ENCODE results near the gene ARHGAP40. TPM values are rescaled to one million over a fixed set of nuclear protein-coding genes. Genes with fewer than 3 reads are reported as not detected.

The ARHGAP40 gene
- total and polyA plus RNA-seq, 10 donors = 0.03 TPM; not detected in 9

GRCh38 chr20:38664284-38664683, 62.7 kb downstream of the ARHGAP40 start:
- Histone ChIP-seq H3K9me3 (peaks cover 0 to 9% (median 0%) of the 10 kb centered on the region in 8 donors), H3K36me3 (no peaks in the 10 kb centered on the region), H3K27ac (no peak overlapping the region), H3K4me1 (no peaks in the 10 kb centered on the region), H3K27me3 (replicated peaks in 1 of 7) (peaks cover 0 to 71% (median 5%) of the 10 kb centered on the region in 7 donors), H3K4me3 (no peak overlapping the region)
- intact Hi-C loops (cut with DNase I; ENCODE audit: low total_unique reads) = no loop called here
- WGBS, 5 donors = 70 to 84% (median 83%) methylated on average over 2 of the region's 2 CpGs
- no peak for TF ChIP-seq POLR2A (IDR thresholded peaks at IDR 0.05)
- TF ChIP-seq POLR2AphosphoS5 (IDR thresholded peaks at IDR 0.05) = no peak
- no peak for TF ChIP-seq CTCF (IDR thresholded peaks at IDR 0.05 in 8 of 11, conservative IDR thresholded peaks at IDR 0.05 in 3 of 11)
- DNase-seq = no peak

- intact Hi-C loops (cut with DNase I; ENCODE audit: low total_unique reads) = no loop called here
- no peak for DNase-seq
These were observed 63.5 kb downstream of the ARHGAP40 start for GRCh38 chr20:38665094-38665493.

DNA sequence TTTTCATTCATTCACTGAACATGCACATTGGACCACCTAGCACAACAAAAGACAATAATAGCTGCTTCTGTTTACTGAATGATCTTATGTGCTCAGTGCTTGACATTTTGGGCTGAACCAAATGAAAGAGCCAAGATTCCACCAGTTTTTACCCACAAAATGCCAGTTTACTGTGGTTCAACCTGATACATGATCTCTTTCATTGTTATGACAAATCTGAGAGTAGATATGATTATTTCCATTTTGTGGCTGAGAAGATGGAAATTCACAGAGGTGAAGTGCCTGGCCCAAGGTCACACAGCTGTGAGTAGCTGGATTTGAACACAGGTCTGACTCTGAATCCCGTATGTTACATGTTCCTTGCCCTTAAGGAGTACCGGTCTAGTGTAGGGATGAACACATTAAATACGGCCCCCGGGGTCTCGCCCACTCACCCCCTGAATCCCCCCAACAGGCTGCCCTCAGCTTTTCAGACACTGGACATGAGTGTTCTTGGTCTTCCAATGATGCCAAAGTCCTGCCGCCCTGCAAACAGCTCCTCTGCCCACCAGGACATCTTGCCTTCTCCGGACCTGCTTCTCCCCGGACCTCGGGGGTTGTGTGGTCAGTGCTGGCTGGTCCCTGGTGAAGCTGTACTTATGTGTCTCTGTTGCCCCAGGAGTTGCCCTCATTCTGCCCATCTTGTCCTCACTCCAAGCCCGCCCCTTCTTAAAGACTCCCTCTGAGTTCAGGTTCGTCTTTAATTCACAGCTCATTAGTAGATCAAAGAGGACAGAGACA, 64.1 kb downstream of the ARHGAP40 start:
- H3K9me3 ChIP-seq = peaks cover 0 to 9% (median 0%) of the 10 kb centered on the region in 8 donors
- intact Hi-C loops (cut with DNase I; ENCODE audit: low total_unique reads) = no loop called here
- H3K36me3 ChIP-seq = no peaks in the 10 kb centered on the region
- WGBS, 5 donors = 58 to 72% (median 68%) methylated on average over 11 of the region's 11 CpGs
- no peak overlapping the region for H3K27ac ChIP-seq
- no peaks in the 10 kb centered on the region for H3K4me1 ChIP-seq
- no peak overlapping the region for H3K4me3 ChIP-seq
- DNase-seq = no peak
- peaks cover 0 to 81% (median 5%) of the 10 kb centered on the region in 7 donors for H3K27me3 ChIP-seq (replicated peaks in 1 of 7)
- TF ChIP-seq POLR2AphosphoS5 (IDR thresholded peaks at IDR 0.05) = no peak
- TF ChIP-seq POLR2A (IDR thresholded peaks at IDR 0.05) = no peak
- no peak for TF ChIP-seq CTCF (IDR thresholded peaks at IDR 0.05 in 8 of 11, conservative IDR thresholded peaks at IDR 0.05 in 3 of 11)

More at GRCh38 chr20:38665094-38665493, 63.5 kb downstream of the ARHGAP40 start:
- Histone ChIP-seq H3K27me3 (replicated peaks in 1 of 7) (peaks cover 0 to 75% (median 5%) of the 10 kb centered on the region in 7 donors), H3K36me3 (no peaks in the 10 kb centered on the region), H3K27ac (no peak overlapping the region), H3K4me3 (no peak overlapping the region), H3K4me1 (no peaks in the 10 kb centered on the region), H3K9me3 (peaks cover 0 to 9% (median 0%) of the 10 kb centered on the region in 8 donors)
- TF ChIP-seq POLR2A (IDR thresholded peaks at IDR 0.05) (no peak), CTCF (IDR thresholded peaks at IDR 0.05 in 8 of 11, conservative IDR thresholded peaks at IDR 0.05 in 3 of 11) (no peak), POLR2AphosphoS5 (IDR thresholded peaks at IDR 0.05) (no peak)
- WGBS, 5 donors = 48 to 79% (median 72%) methylated on average over 3 of the region's 3 CpGs

DNA sequence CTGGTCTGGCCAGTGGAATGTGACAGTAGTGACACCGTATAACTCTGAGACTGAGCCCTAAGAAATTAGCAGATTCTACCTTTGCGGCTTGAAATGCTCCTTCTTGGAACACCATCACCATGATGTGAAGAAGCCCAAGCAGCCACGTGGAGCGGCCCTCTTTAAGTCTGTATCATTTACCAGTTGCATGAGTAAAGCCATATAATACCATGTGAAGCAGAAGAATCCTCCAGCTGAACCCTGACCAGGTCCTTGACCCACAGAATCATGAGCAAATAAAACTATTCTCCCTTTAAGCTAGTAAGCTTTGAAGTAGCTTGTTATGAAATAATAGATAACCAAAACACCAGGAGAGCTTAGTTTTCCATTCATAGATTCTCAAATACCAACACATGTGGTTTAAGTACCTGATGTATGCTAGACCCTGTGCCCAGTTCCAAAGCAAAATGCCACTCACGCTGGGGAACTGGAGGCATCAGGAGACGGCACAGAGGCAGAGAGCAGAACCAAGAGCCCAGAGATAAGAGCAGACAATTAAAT, 65.9 kb downstream of the ARHGAP40 start:
- no peak overlapping the region for H3K4me3 ChIP-seq
- peaks cover 0 to 9% (median 0%) of the 10 kb centered on the region in 8 donors for H3K9me3 ChIP-seq
- no peaks in the 10 kb centered on the region for H3K4me1 ChIP-seq
- intact Hi-C loops (cut with DNase I; ENCODE audit: low total_unique reads) = no loop called here
- no peak for DNase-seq
- no peak overlapping the region for H3K27ac ChIP-seq
- no peaks in the 10 kb centered on the region for H3K36me3 ChIP-seq
- WGBS, 5 donors = 80 to 86% (median 84%) methylated on average over 6 of the region's 6 CpGs
- TF ChIP-seq POLR2AphosphoS5 (IDR thresholded peaks at IDR 0.05) (no peak), POLR2A (IDR thresholded peaks at IDR 0.05) (no peak), CTCF (IDR thresholded peaks at IDR 0.05 in 8 of 11, conservative IDR thresholded peaks at IDR 0.05 in 3 of 11) (no peak)
- peaks cover 0 to 99% (median 20%) of the 10 kb centered on the region in 7 donors for H3K27me3 ChIP-seq (replicated peaks in 1 of 7)

All from spleen (tissue), 11 donors.